ENCODE measurements around the gene CYB561D1. TPM values are rescaled to one million over a fixed set of nuclear protein-coding genes. Genes with fewer than 3 reads are reported as not detected.
A peak's percentile ranks its signal among the peaks of the same experiment; 100 is the strongest.

The CYB561D1 gene
- total RNA-seq, 1 donor from 2014 or later = 18.5 TPM

- no peak for DNase-seq (ENCODE audit: low spot score)
These were observed 36.1 kb downstream of the CYB561D1 start for GRCh38 chr1:109529881-109530456.

- no peak for DNase-seq (ENCODE audit: low spot score)
These were observed 36.7 kb downstream of the CYB561D1 start for GRCh38 chr1:109530457-109531087.

GRCh38 chr1:109531380-109531779 is 37.5 kb downstream of the CYB561D1 start:
- DNase-seq (ENCODE audit: low spot score) = no peak

- DNase-seq (ENCODE audit: low spot score) = no peak
These were observed 38.0 kb downstream of the CYB561D1 start for GRCh38 chr1:109531826-109532364.

- peak; percentile 85 for DNase-seq (ENCODE audit: low spot score)
These were observed 38.7 kb downstream of the CYB561D1 start for GRCh38 chr1:109532365-109533136.

- DNase-seq (ENCODE audit: low spot score) = no peak
These were observed 40.5 kb downstream of the CYB561D1 start for GRCh38 chr1:109534307-109534858.

- no peak for DNase-seq (ENCODE audit: low spot score)
These were observed 41.6 kb downstream of the CYB561D1 start for GRCh38 chr1:109535481-109535880.

GRCh38 chr1:109535971-109536491 is 42.1 kb downstream of the CYB561D1 start:
- no peak for DNase-seq (ENCODE audit: low spot score)

- no peak for DNase-seq (ENCODE audit: low spot score)
These were observed 43.7 kb downstream of the CYB561D1 start for GRCh38 chr1:109537450-109538178.

- no peak for DNase-seq (ENCODE audit: low spot score)
These were observed 45.1 kb downstream of the CYB561D1 start for GRCh38 chr1:109538827-109539555.

- DNase-seq (ENCODE audit: low spot score) = no peak
These were observed 45.8 kb downstream of the CYB561D1 start, which contains the start of gene GPR61 for GRCh38 chr1:109539676-109540075. GPR61 (plus strand) TSS chr1:109539872; CDS start chr1:109543023, 3,151 bp downstream.

GRCh38 chr1:109541102-109541501 is 47.2 kb downstream of the CYB561D1 start:
- no peak for DNase-seq (ENCODE audit: low spot score)

- no peak for DNase-seq (ENCODE audit: low spot score)
These were observed 48.8 kb downstream of the CYB561D1 start for GRCh38 chr1:109542657-109543056.

GRCh38 chr1:109543283-109543987 is 49.5 kb downstream of the CYB561D1 start:
- no peak for DNase-seq (ENCODE audit: low spot score)

GRCh38 chr1:109543988-109544735 is 50.3 kb downstream of the CYB561D1 start:
- DNase-seq (ENCODE audit: low spot score) = no peak

- peak; percentile 92 for DNase-seq (ENCODE audit: low spot score)
These were observed 52.6 kb downstream of the CYB561D1 start for GRCh38 chr1:109546311-109547109.

- no peak for DNase-seq (ENCODE audit: low spot score)
These were observed 53.8 kb downstream of the CYB561D1 start for GRCh38 chr1:109547463-109548320.
